ENCODE measurements around the gene ZNF710. TPM values are rescaled to one million over a fixed set of nuclear protein-coding genes. Genes with fewer than 3 reads are reported as not detected.
A peak's percentile ranks its signal among the peaks of the same experiment; 100 is the strongest.

ZNF710 gene
- total and polyA plus RNA-seq, 7 experiments from 2014 or later: 0.77 to 28.8 (median 19.1) TPM

- no peak for DNase-seq
- H3K27me3 ChIP-seq (ENCODE audit: control insufficient read depth in 2 of 2, insufficient read depth in 2 of 2, low read length in 2 of 2): no peaks in the 10 kb centered on the region
- Mint-ChIP-seq H3K27me3 (no peaks in the 10 kb centered on the region), H3K9me3 (no peaks in the 10 kb centered on the region), H3K27ac (peak overlapping the region in 8 of 9 donors; percentile 38 to 94 (median 90)), H3K4me1 (peaks cover 42 to 64% (median 61%) of the 10 kb centered on the region in 7 donors), H3K36me3 (peaks cover 0 to 10% (median 4%) of the 10 kb centered on the region in 5 donors), H3K4me3 (peak overlapping the region in 3 of 10 donors; percentile 20 to 64 (median 38))
- no peaks in the 10 kb centered on the region for H3K36me3 ChIP-seq (ENCODE audit: control insufficient read depth in 2 of 3, insufficient read depth in 3 of 3, low read length in 3 of 3)
- ChIA-PET CTCF (no interaction called here), POLR2A (no interaction called here)
- peak overlapping the region; percentile 44 for H3K27ac ChIP-seq (ENCODE audit: low read depth, low read length)
- intact Hi-C loops (cut with micrococcal nuclease): loop anchor here (2.0 to 5.0 kb wide), 4 partner anchors 20 to 56 kb away; partner anchors contain the start of gene ZNF710 (in 1 of the 2)
- no peak overlapping the region for H3K4me3 ChIP-seq (ENCODE audit: low read length)
- H3K9me3 ChIP-seq (ENCODE audit: control insufficient read depth in 2 of 3, low read length in 3 of 3): no peaks in the 10 kb centered on the region
- no peak for ATAC-seq
- peaks cover 15 to 33% of the 10 kb centered on the region in 2 donors for H3K4me1 ChIP-seq (ENCODE audit: control insufficient read depth in 2 of 2, insufficient read depth in 2 of 2, low read length in 2 of 2)
Observed at GRCh38 chr15:90058308-90058707, 57.2 kb downstream of the ZNF710 start.

GRCh38 chr15:90058775-90059174 lies 57.7 kb downstream of the ZNF710 start:
- Histone ChIP-seq H3K4me1 (ENCODE audit: control insufficient read depth in 2 of 2, insufficient read depth in 2 of 2, low read length in 2 of 2) (peaks cover 15 to 33% of the 10 kb centered on the region in 2 donors), H3K4me3 (ENCODE audit: low read length) (no peak overlapping the region), H3K9me3 (ENCODE audit: control insufficient read depth in 2 of 3, low read length in 3 of 3) (no peaks in the 10 kb centered on the region), H3K27me3 (ENCODE audit: control insufficient read depth in 2 of 2, insufficient read depth in 2 of 2, low read length in 2 of 2) (no peaks in the 10 kb centered on the region), H3K36me3 (ENCODE audit: control insufficient read depth in 2 of 3, insufficient read depth in 3 of 3, low read length in 3 of 3) (no peaks in the 10 kb centered on the region), H3K27ac (ENCODE audit: low read depth, low read length) (peak overlapping the region; percentile 68)
- Mint-ChIP-seq H3K9me3 (no peaks in the 10 kb centered on the region), H3K4me3 (peak overlapping the region in 9 of 10 donors; percentile 29 to 69 (median 49)), H3K27ac (peak overlapping the region; percentile 84 to 94 (median 90)), H3K4me1 (peaks cover 44 to 68% (median 60%) of the 10 kb centered on the region in 7 donors), H3K27me3 (no peaks in the 10 kb centered on the region), H3K36me3 (peaks cover 0 to 10% (median 4%) of the 10 kb centered on the region in 5 donors)
- DNase-seq (no peak), ATAC-seq (no peak)
- CTCF ChIA-PET: no interaction called here
- intact Hi-C loops (cut with micrococcal nuclease): loop anchor here (2.0 to 5.0 kb wide), 4 partner anchors 20 to 56 kb away; partner anchors contain the start of gene ZNF710 (in 1 of the 2)
- POLR2A ChIA-PET: interaction anchor here (0.8 to 1.0 kb wide), 2 partner anchors 45 to 57 kb away, joined by 3 read pairs; no protein-coding TSS in a partner anchor

- Mint-ChIP-seq H3K36me3 (peaks cover 0 to 10% (median 4%) of the 10 kb centered on the region in 5 donors), H3K4me1 (peaks cover 38 to 67% (median 55%) of the 10 kb centered on the region in 7 donors), H3K9me3 (no peaks in the 10 kb centered on the region), H3K27ac (peak overlapping the region; percentile 84 to 94 (median 90)), H3K4me3 (peak overlapping the region; percentile 29 to 69 (median 52)), H3K27me3 (no peaks in the 10 kb centered on the region)
- Histone ChIP-seq H3K4me1 (ENCODE audit: control insufficient read depth in 2 of 2, insufficient read depth in 2 of 2, low read length in 2 of 2) (peaks cover 15 to 33% of the 10 kb centered on the region in 2 donors), H3K4me3 (ENCODE audit: low read length) (no peak overlapping the region), H3K36me3 (ENCODE audit: control insufficient read depth in 2 of 3, insufficient read depth in 3 of 3, low read length in 3 of 3) (no peaks in the 10 kb centered on the region), H3K27me3 (ENCODE audit: control insufficient read depth in 2 of 2, insufficient read depth in 2 of 2, low read length in 2 of 2) (no peaks in the 10 kb centered on the region), H3K27ac (ENCODE audit: low read depth, low read length) (peak overlapping the region; percentile 68), H3K9me3 (ENCODE audit: control insufficient read depth in 2 of 3, low read length in 3 of 3) (no peaks in the 10 kb centered on the region)
- peak; percentile 58 to 80 (median 64) for DNase-seq
- ChIA-PET CTCF (interaction anchor here (0.5 to 2.5 kb wide), 4 partner anchors 11 to 161 kb away, joined by 3 to 14 read pairs (median 4); no protein-coding TSS in a partner anchor), POLR2A (interaction anchor here (0.7 to 1.0 kb wide), 5 partner anchors 23 to 58 kb away, joined by 3 to 4 read pairs (median 3); partner anchors contain the start of gene ZNF710)
- intact Hi-C loops (cut with micrococcal nuclease): loop anchor here (2.0 to 5.0 kb wide), 4 partner anchors 21 to 57 kb away; partner anchors contain the start of gene ZNF710 (in 1 of the 2)
- peak; percentile 90 for ATAC-seq
Observed at GRCh38 chr15:90059208-90059985, 58.3 kb downstream of the ZNF710 start.

- POLR2A ChIA-PET: no interaction called here
- DNase-seq: no peak
Observed at GRCh38 chr15:90060797-90061196, 59.7 kb downstream of the ZNF710 start.

GRCh38 chr15:90062023-90062442 lies 60.9 kb downstream of the ZNF710 start:
- H3K9me3 ChIP-seq (ENCODE audit: control insufficient read depth in 2 of 3, low read length in 3 of 3): no peaks in the 10 kb centered on the region
- Mint-ChIP-seq H3K36me3 (peaks cover 0 to 8% (median 0%) of the 10 kb centered on the region in 5 donors), H3K4me3 (peak overlapping the region in 7 of 10 donors; percentile 2 to 67 (median 43)), H3K4me1 (peaks cover 34 to 54% (median 51%) of the 10 kb centered on the region in 7 donors), H3K9me3 (no peaks in the 10 kb centered on the region), H3K27me3 (no peaks in the 10 kb centered on the region), H3K27ac (peak overlapping the region; percentile 62 to 97 (median 82))
- no peak overlapping the region for H3K4me3 ChIP-seq (ENCODE audit: low read length)
- ATAC-seq: no peak
- peaks cover 0 to 3% (median 0%) of the 10 kb centered on the region in 3 experiments for H3K36me3 ChIP-seq (ENCODE audit: control insufficient read depth in 2 of 3, insufficient read depth in 3 of 3, low read length in 3 of 3)
- CTCF ChIA-PET: interaction anchor here (1.0 kb wide), 2 partner anchors 9 to 163 kb away, joined by 3 to 4 read pairs; no protein-coding TSS in a partner anchor
- intact Hi-C loops (cut with micrococcal nuclease): no loop called here
- POLR2A ChIA-PET: no interaction called here
- no peaks in the 10 kb centered on the region for H3K27me3 ChIP-seq (ENCODE audit: control insufficient read depth in 2 of 2, insufficient read depth in 2 of 2, low read length in 2 of 2)
- H3K4me1 ChIP-seq (ENCODE audit: control insufficient read depth in 2 of 2, insufficient read depth in 2 of 2, low read length in 2 of 2): peaks cover 15 to 33% of the 10 kb centered on the region in 2 donors
- peak in 5 of 9 donors; percentile 10 to 44 (median 29) for DNase-seq
- H3K27ac ChIP-seq (ENCODE audit: low read depth, low read length): peak overlapping the region; percentile 40

More at GRCh38 chr15:90060797-90061196, 59.7 kb downstream of the ZNF710 start:
- Histone ChIP-seq H3K9me3 (ENCODE audit: control insufficient read depth in 2 of 3, low read length in 3 of 3) (no peaks in the 10 kb centered on the region), H3K4me3 (ENCODE audit: low read length) (no peak overlapping the region), H3K27me3 (ENCODE audit: control insufficient read depth in 2 of 2, insufficient read depth in 2 of 2, low read length in 2 of 2) (no peaks in the 10 kb centered on the region), H3K27ac (ENCODE audit: low read depth, low read length) (no peak overlapping the region), H3K4me1 (ENCODE audit: control insufficient read depth in 2 of 2, insufficient read depth in 2 of 2, low read length in 2 of 2) (peaks cover 15 to 33% of the 10 kb centered on the region in 2 donors), H3K36me3 (ENCODE audit: control insufficient read depth in 2 of 3, insufficient read depth in 3 of 3, low read length in 3 of 3) (no peaks in the 10 kb centered on the region)
- H3K27ac Mint-ChIP-seq: peak overlapping the region in 6 of 9 donors; percentile 9 to 83 (median 56)
- H3K36me3 Mint-ChIP-seq: peaks cover 0 to 10% (median 0%) of the 10 kb centered on the region in 5 donors
- no peak for ATAC-seq
- intact Hi-C loops (cut with micrococcal nuclease): no loop called here
- H3K9me3 Mint-ChIP-seq: no peaks in the 10 kb centered on the region
- peaks cover 34 to 55% (median 51%) of the 10 kb centered on the region in 7 donors for H3K4me1 Mint-ChIP-seq
- H3K27me3 Mint-ChIP-seq: no peaks in the 10 kb centered on the region
- H3K4me3 Mint-ChIP-seq: peak overlapping the region in 1 of 10 donors; percentile 33
- CTCF ChIA-PET: interaction anchor here (2.5 kb wide), 1 partner anchor 9 kb away, joined by 14 read pairs; no protein-coding TSS in a partner anchor

GRCh38 chr15:90062462-90062932 lies 61.4 kb downstream of the ZNF710 start:
- no peaks in the 10 kb centered on the region for H3K27me3 ChIP-seq (ENCODE audit: control insufficient read depth in 2 of 2, insufficient read depth in 2 of 2, low read length in 2 of 2)
- H3K36me3 Mint-ChIP-seq: peaks cover 0 to 7% (median 0%) of the 10 kb centered on the region in 5 donors
- H3K4me1 Mint-ChIP-seq: peaks cover 34 to 54% (median 51%) of the 10 kb centered on the region in 7 donors
- ChIA-PET CTCF (interaction anchor here (1.0 kb wide), 1 partner anchor 9 kb away, joined by 4 read pairs; no protein-coding TSS in a partner anchor), POLR2A (no interaction called here)
- intact Hi-C loops (cut with micrococcal nuclease): no loop called here
- peaks cover 0 to 7% (median 0%) of the 10 kb centered on the region in 3 experiments for H3K36me3 ChIP-seq (ENCODE audit: control insufficient read depth in 2 of 3, insufficient read depth in 3 of 3, low read length in 3 of 3)
- H3K4me3 ChIP-seq (ENCODE audit: low read length): no peak overlapping the region
- peak overlapping the region in 6 of 10 donors; percentile 21 to 67 (median 47) for H3K4me3 Mint-ChIP-seq
- ATAC-seq: peak; percentile 24
- H3K27ac ChIP-seq (ENCODE audit: low read depth, low read length): peak overlapping the region; percentile 40
- no peaks in the 10 kb centered on the region for H3K9me3 Mint-ChIP-seq
- no peaks in the 10 kb centered on the region for H3K9me3 ChIP-seq (ENCODE audit: control insufficient read depth in 2 of 3, low read length in 3 of 3)
- peak overlapping the region; percentile 62 to 97 (median 82) for H3K27ac Mint-ChIP-seq
- peaks cover 15 to 33% of the 10 kb centered on the region in 2 donors for H3K4me1 ChIP-seq (ENCODE audit: control insufficient read depth in 2 of 2, insufficient read depth in 2 of 2, low read length in 2 of 2)
- peak in 7 of 9 donors; percentile 22 to 59 (median 52) for DNase-seq
- no peaks in the 10 kb centered on the region for H3K27me3 Mint-ChIP-seq

All from naive thymus-derived CD4-positive, alpha-beta T cell (primary cell).